ENCODE results near the gene MAST3.
A peak's percentile ranks its signal among the peaks of the same experiment; 100 is the strongest.
"Not testable (repeated sequence)": the region's sequence is repeated elsewhere in the genome, so short reads cannot be mapped to it uniquely, and the experiment has no call there.

The MAST3 gene

GRCh38 chr19:18102916-18103542 lies 5.5 kb downstream of the MAST3 start:
- Histone ChIP-seq H3K27me3 (no peaks in the 10 kb centered on the region), H3K4me1 (peaks cover 54 to 97% (median 88%) of the 10 kb centered on the region in 10 experiments), H3K4me3 (0 out of 20 replicates have a peak overlapping the region, but pooled peaks of 1 of the 10 experiments have one; percentile 28), H3K36me3 (peaks cover 0 to 9% (median 0%) of the 10 kb centered on the region in 11 experiments; a peak in 2 of 22 replicates), H3K4me2 (peak overlapping the region; percentile 10 to 89 (median 83); a peak in 20 of 22 replicates), H3K27ac (peak overlapping the region in 9 of 11 experiments; percentile 58 to 79 (median 71); a peak in 19 of 22 replicates), H4K20me1 (no peaks in the 10 kb centered on the region), H3K9ac (peak overlapping the region in 9 of 11 experiments; percentile 32 to 67 (median 60); a peak in 15 of 22 replicates), H3K9me3 (replicated peaks in 1 of 11) (no peaks in the 10 kb centered on the region)
- no peak for TF ChIP-seq Cebpa-rat (IDR thresholded peaks at IDR 0.05)

GRCh38 chr19:18104793-18105131 lies 7.2 kb downstream of the MAST3 start:
- peaks cover 0 to 9% (median 0%) of the 10 kb centered on the region in 11 experiments; a peak in 2 of 22 replicates for H3K36me3 ChIP-seq
- H3K9me3 ChIP-seq (replicated peaks in 1 of 11): no peaks in the 10 kb centered on the region
- H3K4me3 ChIP-seq: peak overlapping the region in 9 of 10 experiments; percentile 39 to 60 (median 46); a peak in 17 of 20 replicates
- TF ChIP-seq Cebpa-rat (IDR thresholded peaks at IDR 0.05): no peak
- peak overlapping the region; percentile 9 to 67 (median 60); a peak in 20 of 22 replicates for H3K9ac ChIP-seq
- H4K20me1 ChIP-seq: peaks cover 0 to 8% (median 0%) of the 10 kb centered on the region in 11 experiments; a peak in 2 of 22 replicates
- peak overlapping the region in 10 of 11 experiments; percentile 21 to 79 (median 71); a peak in 20 of 22 replicates for H3K27ac ChIP-seq
- peaks cover 57 to 97% (median 91%) of the 10 kb centered on the region in 10 experiments for H3K4me1 ChIP-seq
- H3K4me2 ChIP-seq: peak overlapping the region; percentile 77 to 89 (median 84)
- no peaks in the 10 kb centered on the region for H3K27me3 ChIP-seq

- Histone ChIP-seq H3K9ac (0 out of 22 replicates have a peak overlapping the region, but pooled peaks of 2 of the 11 experiments have one; percentile 49 to 62), H3K27ac (peak overlapping the region in 4 of 11 experiments; percentile 71 to 79 (median 76); a peak in 7 of 22 replicates), H4K20me1 (peaks cover 0 to 11% (median 0%) of the 10 kb centered on the region in 11 experiments; a peak in 4 of 22 replicates), H3K4me2 (peak overlapping the region in 10 of 11 experiments; percentile 77 to 89 (median 84); a peak in 15 of 22 replicates), H3K4me1 (peaks cover 52 to 97% (median 91%) of the 10 kb centered on the region in 10 experiments)
- H3K27me3 ChIP-seq; H3K36me3 ChIP-seq; H3K4me3 ChIP-seq; H3K9me3 ChIP-seq (replicated peaks in 1 of 11): not testable (repeated sequence)
Observed at GRCh38 chr19:18105259-18105658, 7.7 kb downstream of the MAST3 start.

- Histone ChIP-seq H3K9ac (peak overlapping the region in 9 of 11 experiments; percentile 14 to 81 (median 20); a peak in 10 of 22 replicates), H4K20me1 (peaks cover 0 to 20% (median 4%) of the 10 kb centered on the region in 11 experiments; a peak in 6 of 22 replicates), H3K27me3 (no peaks in the 10 kb centered on the region), H3K4me3 (no peak overlapping the region), H3K4me2 (peak overlapping the region; percentile 88 to 100 (median 98); a peak in 21 of 22 replicates), H3K27ac (peak overlapping the region in 9 of 11 experiments; percentile 56 to 80 (median 75); a peak in 17 of 22 replicates), H3K9me3 (replicated peaks in 1 of 11) (no peaks in the 10 kb centered on the region), H3K4me1 (peaks cover 64 to 90% (median 82%) of the 10 kb centered on the region in 10 experiments), H3K36me3 (peaks cover 8 to 22% (median 15%) of the 10 kb centered on the region in 11 experiments; a peak in 17 of 22 replicates)
- no peak for TF ChIP-seq Cebpa-rat (IDR thresholded peaks at IDR 0.05)
Observed at GRCh38 chr19:18107235-18107634, 9.7 kb downstream of the MAST3 start.

- TF ChIP-seq Cebpa-rat (IDR thresholded peaks at IDR 0.05): no peak
- H3K4me1 ChIP-seq: peaks cover 57 to 78% (median 72%) of the 10 kb centered on the region in 10 experiments
- peaks cover 13 to 30% (median 22%) of the 10 kb centered on the region in 11 experiments; a peak in 18 of 22 replicates for H3K36me3 ChIP-seq
- H3K27me3 ChIP-seq: no peaks in the 10 kb centered on the region
- H3K4me2 ChIP-seq: peak overlapping the region; percentile 88 to 100 (median 98)
- peaks cover 0 to 20% (median 7%) of the 10 kb centered on the region in 11 experiments; a peak in 9 of 22 replicates for H4K20me1 ChIP-seq
- peak overlapping the region in 6 of 10 experiments; percentile 64 to 89 (median 82); a peak in 5 of 20 replicates for H3K4me3 ChIP-seq
- H3K9me3 ChIP-seq (replicated peaks in 1 of 11): no peaks in the 10 kb centered on the region
- peak overlapping the region; percentile 66 to 89 (median 82); a peak in 17 of 22 replicates for H3K9ac ChIP-seq
- H3K27ac ChIP-seq: peak overlapping the region in 10 of 11 experiments; percentile 62 to 81 (median 78); a peak in 18 of 22 replicates
Observed at GRCh38 chr19:18108897-18109296, 11.3 kb downstream of the MAST3 start.

GRCh38 chr19:18109341-18109732 lies 11.8 kb downstream of the MAST3 start:
- peaks cover 55 to 75% (median 68%) of the 10 kb centered on the region in 10 experiments for H3K4me1 ChIP-seq

GRCh38 chr19:18109733-18110608 lies 12.4 kb downstream of the MAST3 start:
- Histone ChIP-seq H3K27me3 (no peaks in the 10 kb centered on the region), H3K9ac (peak overlapping the region; percentile 66 to 89 (median 82)), H3K4me3 (peak overlapping the region; percentile 61 to 89 (median 73)), H3K36me3 (peaks cover 23 to 41% (median 33%) of the 10 kb centered on the region in 11 experiments), H3K4me1 (peaks cover 51 to 69% (median 61%) of the 10 kb centered on the region in 10 experiments), H3K9me3 (replicated peaks in 1 of 11) (no peaks in the 10 kb centered on the region), H3K27ac (peak overlapping the region; percentile 62 to 81 (median 77)), H4K20me1 (peaks cover 0 to 28% (median 9%) of the 10 kb centered on the region in 11 experiments; a peak in 10 of 22 replicates), H3K4me2 (peak overlapping the region; percentile 88 to 100 (median 98))
- TF ChIP-seq Cebpa-rat (IDR thresholded peaks at IDR 0.05): no peak

More at GRCh38 chr19:18109341-18109732, 11.8 kb downstream of the MAST3 start:
- Histone ChIP-seq H3K27me3 (no peaks in the 10 kb centered on the region), H3K4me2 (peak overlapping the region; percentile 88 to 100 (median 98)), H3K4me3 (peak overlapping the region; percentile 61 to 89 (median 73)), H4K20me1 (peaks cover 0 to 21% (median 9%) of the 10 kb centered on the region in 11 experiments; a peak in 9 of 22 replicates), H3K36me3 (peaks cover 17 to 34% (median 27%) of the 10 kb centered on the region in 11 experiments; a peak in 21 of 22 replicates), H3K9ac (peak overlapping the region; percentile 66 to 89 (median 82)), H3K27ac (peak overlapping the region; percentile 62 to 81 (median 77); a peak in 20 of 22 replicates), H3K9me3 (replicated peaks in 1 of 11) (no peaks in the 10 kb centered on the region)
- no peak for TF ChIP-seq Cebpa-rat (IDR thresholded peaks at IDR 0.05)
